ENCODE data around the gene ZSWIM3.

ZSWIM3 gene

DNA sequence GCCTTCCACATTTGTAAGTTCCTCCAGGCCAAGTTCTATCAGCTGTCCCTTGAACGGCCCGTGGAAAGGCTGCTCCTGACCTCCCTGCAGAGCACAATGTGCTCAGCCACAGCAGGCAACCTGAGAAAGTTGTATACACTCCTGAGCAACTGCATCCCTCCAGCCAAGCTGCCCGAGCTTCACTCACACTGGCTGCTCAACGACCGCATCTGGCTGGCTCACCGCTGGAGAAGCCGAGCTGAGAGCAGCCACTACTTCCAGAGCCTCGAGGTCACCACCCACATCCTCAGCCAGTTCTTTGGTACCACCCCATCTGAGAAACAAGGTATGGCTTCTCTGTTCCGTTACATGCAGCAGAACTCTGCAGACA is 25.7 kb downstream of the ZSWIM3 start:
- H3K4me3 ChIP-seq (ENCODE audit: low read length) = no peak overlapping the region
- no peaks in the 10 kb centered on the region for H3K27me3 ChIP-seq (ENCODE audit: low read depth, low read length)
- H3K9me3 ChIP-seq (ENCODE audit: insufficient read depth, low read length) = no peaks in the 10 kb centered on the region
- peaks cover 19% of the 10 kb centered on the region for H3K79me2 ChIP-seq (ENCODE audit: low read length)
- H2AFZ ChIP-seq (ENCODE audit: low read depth, low read length) = no peak overlapping the region
- H3K9ac ChIP-seq (ENCODE audit: low read length) = no peak overlapping the region
- no peak overlapping the region for H3K27ac ChIP-seq (ENCODE audit: low read length)
- no peak overlapping the region for H3K4me2 ChIP-seq (ENCODE audit: low read length)
- peaks cover 12% of the 10 kb centered on the region; the same call in 1 of the 2 replicates for H3K4me1 ChIP-seq (ENCODE audit: low read length)
- peaks cover 24% of the 10 kb centered on the region for H3K36me3 ChIP-seq (replicated peaks; ENCODE audit: low read depth, low read length)
- H4K20me1 ChIP-seq (ENCODE audit: insufficient read depth, low read length) = no peaks in the 10 kb centered on the region
- TF ChIP-seq EZH2phosphoT487 (IDR thresholded peaks at IDR 0.05; ENCODE audit: low read depth) = no peak
- TF ChIP-seq, protein P1, sequence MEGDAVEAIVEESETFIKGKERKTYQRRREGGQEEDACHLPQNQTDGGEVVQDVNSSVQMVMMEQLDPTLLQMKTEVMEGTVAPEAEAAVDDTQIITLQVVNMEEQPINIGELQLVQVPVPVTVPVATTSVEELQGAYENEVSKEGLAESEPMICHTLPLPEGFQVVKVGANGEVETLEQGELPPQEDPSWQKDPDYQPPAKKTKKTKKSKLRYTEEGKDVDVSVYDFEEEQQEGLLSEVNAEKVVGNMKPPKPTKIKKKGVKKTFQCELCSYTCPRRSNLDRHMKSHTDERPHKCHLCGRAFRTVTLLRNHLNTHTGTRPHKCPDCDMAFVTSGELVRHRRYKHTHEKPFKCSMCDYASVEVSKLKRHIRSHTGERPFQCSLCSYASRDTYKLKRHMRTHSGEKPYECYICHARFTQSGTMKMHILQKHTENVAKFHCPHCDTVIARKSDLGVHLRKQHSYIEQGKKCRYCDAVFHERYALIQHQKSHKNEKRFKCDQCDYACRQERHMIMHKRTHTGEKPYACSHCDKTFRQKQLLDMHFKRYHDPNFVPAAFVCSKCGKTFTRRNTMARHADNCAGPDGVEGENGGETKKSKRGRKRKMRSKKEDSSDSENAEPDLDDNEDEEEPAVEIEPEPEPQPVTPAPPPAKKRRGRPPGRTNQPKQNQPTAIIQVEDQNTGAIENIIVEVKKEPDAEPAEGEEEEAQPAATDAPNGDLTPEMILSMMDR (IDR thresholded peaks at IDR 0.05; ENCODE audit: low read depth, low read length) = no peak

DNA sequence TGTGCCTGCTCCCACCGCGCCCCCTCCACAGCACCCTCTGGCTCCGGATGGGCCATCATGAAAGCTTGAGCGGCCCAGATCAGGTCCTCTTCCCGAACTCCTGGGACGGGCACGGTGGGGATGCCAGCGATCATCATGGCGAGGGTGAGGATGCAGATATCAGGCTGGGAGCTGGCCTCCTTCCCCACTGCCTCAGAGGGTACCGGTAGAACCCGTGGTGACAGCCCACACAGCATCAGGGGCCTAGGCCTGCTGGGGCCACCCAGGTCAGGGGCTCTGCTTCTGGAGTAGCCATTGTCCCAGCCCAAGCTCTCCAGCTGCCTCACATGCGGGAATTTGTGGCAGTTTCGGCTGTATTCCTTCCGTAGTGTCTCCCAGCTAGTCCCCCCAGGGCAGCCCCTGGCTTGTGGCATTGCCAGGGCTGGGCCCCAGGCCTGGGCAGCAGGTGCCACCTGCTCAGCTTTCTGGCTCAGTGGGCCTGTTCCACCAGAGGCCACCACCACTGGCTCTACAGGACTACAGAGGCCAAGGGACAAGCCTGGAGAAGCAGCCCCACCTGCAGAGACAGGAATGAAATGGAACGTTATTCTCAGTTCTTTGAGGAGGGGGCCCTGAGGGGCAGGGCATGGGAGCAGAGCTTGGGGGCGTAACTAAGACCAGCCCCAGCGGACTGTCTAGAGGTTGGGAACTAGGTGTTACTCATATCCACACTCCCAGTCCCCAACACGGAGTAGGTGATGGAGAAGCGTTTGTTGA is 29.4 kb downstream of the ZSWIM3 start:
- Histone ChIP-seq H3K79me2 (ENCODE audit: low read length) (peaks cover 12% of the 10 kb centered on the region), H3K4me2 (ENCODE audit: low read length) (no peak overlapping the region), H3K4me1 (ENCODE audit: low read length) (peaks cover 18% of the 10 kb centered on the region), H3K27me3 (ENCODE audit: low read depth, low read length) (no peaks in the 10 kb centered on the region), H3K9ac (ENCODE audit: low read length) (no peak overlapping the region), H3K36me3 (replicated peaks; ENCODE audit: low read depth, low read length) (peaks cover 24% of the 10 kb centered on the region), H2AFZ (ENCODE audit: low read depth, low read length) (no peak overlapping the region), H4K20me1 (ENCODE audit: insufficient read depth, low read length) (no peaks in the 10 kb centered on the region), H3K27ac (ENCODE audit: low read length) (no peak overlapping the region), H3K4me3 (ENCODE audit: low read length) (no peak overlapping the region), H3K9me3 (ENCODE audit: insufficient read depth, low read length) (no peaks in the 10 kb centered on the region)
- TF ChIP-seq, protein P1 (IDR thresholded peaks at IDR 0.05; ENCODE audit: low read depth, low read length) = no peak
- TF ChIP-seq EZH2phosphoT487 (IDR thresholded peaks at IDR 0.05; ENCODE audit: low read depth) = no peak

DNA sequence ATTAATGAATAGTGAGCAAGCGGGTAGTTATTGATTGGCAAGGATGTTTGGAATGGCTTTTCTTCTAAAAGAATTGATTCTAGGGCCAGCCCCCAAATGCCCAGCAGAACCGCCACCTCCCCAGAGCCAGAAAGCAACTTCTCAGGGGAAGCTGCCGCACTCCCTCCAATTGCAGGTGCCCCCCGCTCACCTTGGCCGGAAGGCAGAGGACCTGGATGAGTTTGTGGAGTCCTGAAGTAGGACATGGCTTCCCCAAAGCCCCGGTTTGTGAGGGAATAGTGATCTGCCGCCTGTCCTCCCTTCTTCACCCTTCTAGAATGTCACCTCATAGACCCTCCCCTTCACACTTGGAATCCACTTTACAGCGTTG is 29.9 kb downstream of the ZSWIM3 start, which contains the start of gene SPATA25:
Gene SPATA25 (minus strand): TSS at position 277 of the 370 bp plus-strand sequence. CDS start 32 bp downstream, at position 245.
- Histone ChIP-seq H4K20me1 (ENCODE audit: insufficient read depth, low read length) (no peaks in the 10 kb centered on the region), H3K36me3 (replicated peaks; ENCODE audit: low read depth, low read length) (peaks cover 24% of the 10 kb centered on the region), H3K9me3 (ENCODE audit: insufficient read depth, low read length) (no peaks in the 10 kb centered on the region), H3K9ac (ENCODE audit: low read length) (no peak within 1 kb of the TSS), H3K27ac (ENCODE audit: low read length) (no peak within 1 kb of the TSS), H3K4me2 (ENCODE audit: low read length) (no peak within 1 kb of the TSS), H3K79me2 (ENCODE audit: low read length) (peaks cover 7% of the 10 kb centered on the region; the same call in 1 of the 2 replicates), H3K4me1 (ENCODE audit: low read length) (peaks cover 19% of the 10 kb centered on the region), H3K4me3 (ENCODE audit: low read length) (no peak within 1 kb of the TSS), H2AFZ (ENCODE audit: low read depth, low read length) (no peak within 1 kb of the TSS), H3K27me3 (ENCODE audit: low read depth, low read length) (no peaks in the 10 kb centered on the region)
- no peak for TF ChIP-seq EZH2phosphoT487 (IDR thresholded peaks at IDR 0.05; ENCODE audit: low read depth)
- TF ChIP-seq, protein P1 (IDR thresholded peaks at IDR 0.05; ENCODE audit: low read depth, low read length) = no peak

DNA sequence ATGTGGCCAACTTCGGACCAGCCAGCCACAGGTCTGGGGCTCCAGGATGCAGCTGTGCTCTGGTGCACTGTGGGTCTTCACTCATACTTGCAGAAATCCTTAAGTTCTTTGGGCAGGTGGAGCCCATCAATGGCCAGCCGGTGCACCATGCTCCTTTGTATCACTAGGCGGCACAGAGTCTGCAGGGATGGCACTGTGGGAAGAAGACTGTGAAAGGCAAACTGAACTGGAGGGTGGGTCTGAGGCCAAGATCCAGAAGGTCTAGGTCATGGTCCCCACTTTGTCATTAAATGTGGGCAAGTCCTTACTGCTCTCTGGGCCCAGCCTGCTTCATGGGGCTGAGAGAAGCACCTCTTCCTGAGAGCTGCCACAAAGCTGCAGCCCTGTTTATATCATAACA is 31.3 kb downstream of the ZSWIM3 start:
- Histone ChIP-seq H3K27ac (ENCODE audit: low read length) (no peak overlapping the region), H3K36me3 (replicated peaks; ENCODE audit: low read depth, low read length) (peaks cover 12% of the 10 kb centered on the region), H3K9ac (ENCODE audit: low read length) (no peak overlapping the region), H3K79me2 (ENCODE audit: low read length) (no peaks in the 10 kb centered on the region), H3K4me2 (ENCODE audit: low read length) (no peak overlapping the region), H2AFZ (ENCODE audit: low read depth, low read length) (no peak overlapping the region), H3K4me3 (ENCODE audit: low read length) (no peak overlapping the region), H3K9me3 (ENCODE audit: insufficient read depth, low read length) (no peaks in the 10 kb centered on the region), H3K27me3 (ENCODE audit: low read depth, low read length) (no peaks in the 10 kb centered on the region), H4K20me1 (ENCODE audit: insufficient read depth, low read length) (no peaks in the 10 kb centered on the region), H3K4me1 (ENCODE audit: low read length) (peaks cover 19% of the 10 kb centered on the region)
- TF ChIP-seq, protein P1 (IDR thresholded peaks at IDR 0.05; ENCODE audit: low read depth, low read length) = no peak
- TF ChIP-seq EZH2phosphoT487 (IDR thresholded peaks at IDR 0.05; ENCODE audit: low read depth) = no peak

All from OCI-LY3 (cell line).